NCI-H1436 (cell line): ENCODE results near the gene DOLK.

Experiments
- DNase-seq: peaks from one replicate; lab custom pipeline; 2025; lab: John Stamatoyannopoulos, UW

The DOLK gene

DNA sequence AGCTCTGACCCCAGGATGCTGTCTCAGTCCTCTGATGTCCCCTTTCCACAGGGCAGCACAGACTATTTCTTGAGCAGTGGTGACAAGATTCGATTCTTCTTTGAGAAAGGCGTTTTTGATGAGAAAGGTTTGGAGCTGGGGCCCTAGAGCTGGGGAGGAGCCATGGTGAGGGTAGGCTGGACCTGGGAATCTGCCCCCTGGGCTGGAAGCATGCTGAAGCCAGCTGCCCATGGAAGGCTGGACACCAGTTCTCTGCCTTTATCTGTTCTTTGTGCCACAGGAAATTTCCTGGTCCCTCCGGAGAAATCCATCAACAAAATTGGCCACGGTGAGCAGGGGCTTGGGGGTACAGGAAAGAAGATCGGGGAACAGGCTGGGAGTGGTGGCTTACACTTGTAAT is 13.7 kb downstream of the DOLK start:
- DNase-seq, result no peak

- no peak for DNase-seq
Observed at GRCh38 chr9:128929560-128929959, 17.8 kb downstream of the DOLK start.

DNA sequence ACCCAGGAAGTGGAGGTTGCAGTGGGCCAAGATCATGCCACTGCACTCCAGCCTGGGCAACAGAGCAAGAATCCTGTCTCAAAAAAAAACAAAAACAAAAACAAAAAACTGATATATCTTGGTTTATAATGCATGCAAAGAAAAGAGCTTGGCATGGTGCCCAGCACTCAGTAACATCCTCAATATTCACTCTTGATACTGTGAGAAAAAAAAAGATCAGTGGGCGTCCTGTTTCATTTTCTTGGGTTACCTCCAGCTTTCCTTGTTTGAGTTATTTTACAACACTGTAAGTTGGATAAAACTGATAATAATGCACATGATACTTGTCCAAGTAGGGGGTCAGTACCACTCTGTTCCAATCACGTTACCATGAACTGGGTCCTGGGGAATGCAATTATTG is 18.8 kb downstream of the DOLK start:
- DNase-seq, result no peak

DNA sequence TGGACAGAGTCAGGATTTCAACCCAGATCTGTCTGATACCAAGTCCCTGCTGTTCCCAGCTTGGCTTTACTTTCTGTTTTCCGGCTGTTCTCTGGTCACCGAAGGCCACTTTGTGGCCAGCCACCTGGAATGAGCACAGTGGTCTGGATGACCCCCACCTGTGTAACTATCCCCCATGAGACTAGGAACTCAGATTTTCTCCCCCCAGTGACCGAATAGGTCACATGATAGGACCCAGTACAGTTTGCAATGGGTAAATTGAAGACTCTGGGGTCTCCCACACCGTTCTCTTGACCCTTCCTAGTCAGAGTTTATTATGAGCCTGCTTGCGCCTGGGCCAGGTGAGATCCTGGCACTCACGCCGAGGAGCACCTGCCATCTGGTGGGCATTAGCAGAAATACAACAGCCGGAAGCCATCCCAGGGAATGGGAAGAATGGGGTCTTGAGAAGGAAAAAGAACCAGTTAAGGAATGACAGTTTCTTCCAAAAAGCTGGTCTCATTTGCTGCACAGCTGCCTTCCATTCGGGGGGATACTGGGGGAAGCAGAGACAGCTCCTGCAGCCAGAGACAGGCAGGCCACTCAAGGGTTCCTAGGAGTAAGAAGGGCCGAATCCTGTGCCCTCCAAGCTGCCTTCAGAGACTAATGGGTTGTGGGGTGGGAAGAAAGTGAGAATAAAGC is 19.5 kb downstream of the DOLK start:
- peak; percentile 50 for DNase-seq

GRCh38 chr9:128923493-128923883 is 23.9 kb downstream of the DOLK start:
- DNase-seq, result no peak

- DNase-seq, result no peak
Observed at GRCh38 chr9:128921881-128922763, 25.3 kb downstream of the DOLK start.

DNA sequence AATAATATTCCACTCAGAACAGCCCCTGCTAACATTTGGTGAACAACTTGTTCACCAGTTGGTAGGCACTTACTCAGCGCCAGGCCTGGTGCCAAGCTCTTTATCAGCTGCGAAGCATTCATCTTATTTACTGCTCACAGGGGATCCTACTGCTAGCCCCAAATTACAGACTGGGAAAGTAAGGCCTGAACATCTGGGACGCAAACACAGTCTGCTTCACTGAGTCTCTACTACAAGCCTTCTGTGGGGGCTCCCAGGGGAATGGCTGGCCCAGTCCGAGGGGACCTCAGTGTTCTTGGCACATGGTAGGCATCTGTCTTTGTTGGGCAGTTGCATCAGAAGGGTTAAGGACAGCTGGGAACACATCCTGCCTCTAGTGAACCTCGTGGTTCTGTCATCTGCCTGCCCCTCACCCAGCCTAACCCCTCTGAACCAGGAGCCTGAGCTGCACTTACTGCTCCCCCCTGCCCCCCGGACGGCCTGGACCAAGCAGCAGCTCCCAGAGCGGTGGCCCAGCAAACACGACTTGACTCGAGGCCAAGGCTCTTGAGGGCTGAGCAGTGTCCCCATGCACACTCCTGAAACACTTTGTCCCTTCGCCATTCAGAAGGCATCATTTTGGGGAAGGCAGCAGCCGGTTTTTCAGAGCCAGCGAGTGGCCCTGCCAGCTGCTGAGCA is 26.9 kb downstream of the DOLK start, which contains the start of gene PHYHD1:
PHYHD1 (plus strand) TSS at position 602 of the 678 bp plus-strand sequence. CDS start 1,342 bp downstream, outside the sequence.
- no peak for DNase-seq

DNA sequence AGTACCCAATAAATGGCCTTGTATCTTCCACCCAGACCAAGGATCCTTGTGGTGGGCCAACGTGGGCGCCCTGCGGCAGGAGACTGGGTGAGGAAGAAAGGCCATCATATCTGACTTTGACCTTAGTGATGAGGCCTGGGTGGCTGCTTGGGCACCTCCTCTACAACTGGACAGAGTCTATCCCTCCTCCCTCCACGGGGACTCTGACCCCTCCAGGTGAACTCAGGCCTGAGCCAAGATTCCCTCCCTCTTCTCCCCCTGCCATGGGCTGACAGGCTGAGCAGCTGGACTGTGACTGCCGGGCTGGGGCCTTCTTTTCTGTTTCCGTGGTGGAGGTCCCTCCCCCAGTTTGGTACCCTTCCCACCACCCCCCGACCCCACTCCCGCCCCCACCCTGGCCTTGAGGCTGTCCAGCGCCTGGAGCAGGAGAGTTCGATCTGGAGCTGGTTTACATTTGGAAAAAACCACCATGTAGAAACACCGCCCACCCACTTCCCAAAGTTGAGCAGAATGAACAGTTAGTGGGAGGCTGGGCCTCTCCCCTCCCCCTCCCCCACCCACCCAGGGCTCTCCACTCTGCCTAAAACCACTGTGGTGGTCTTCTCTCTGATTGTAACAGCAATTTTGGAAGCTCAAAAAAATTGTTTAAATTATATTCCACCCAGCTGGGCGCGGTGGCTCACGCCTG is 27.9 kb downstream of the DOLK start:
- no peak for DNase-seq

DNA sequence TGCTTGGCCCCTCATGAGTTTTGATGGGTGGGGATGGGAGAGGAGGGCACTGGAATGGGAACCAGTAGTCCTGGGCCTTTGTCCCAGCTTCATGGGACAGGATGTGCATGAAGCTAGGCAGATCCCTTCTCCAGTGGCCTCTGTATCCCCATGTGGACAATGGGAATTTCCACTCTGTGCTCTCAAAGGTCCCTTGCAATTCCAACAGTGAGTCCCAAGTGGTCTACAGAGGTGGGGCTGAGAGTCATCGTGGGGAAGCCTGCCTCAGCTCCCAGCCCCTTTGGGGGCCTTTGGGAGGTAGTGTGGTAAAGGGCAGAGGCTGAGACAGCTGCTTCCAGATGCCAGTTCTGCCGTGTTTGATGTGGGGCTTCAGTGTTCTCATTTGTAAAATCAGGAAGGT is 28.5 kb downstream of the DOLK start:
- DNase-seq, result no peak

DNA sequence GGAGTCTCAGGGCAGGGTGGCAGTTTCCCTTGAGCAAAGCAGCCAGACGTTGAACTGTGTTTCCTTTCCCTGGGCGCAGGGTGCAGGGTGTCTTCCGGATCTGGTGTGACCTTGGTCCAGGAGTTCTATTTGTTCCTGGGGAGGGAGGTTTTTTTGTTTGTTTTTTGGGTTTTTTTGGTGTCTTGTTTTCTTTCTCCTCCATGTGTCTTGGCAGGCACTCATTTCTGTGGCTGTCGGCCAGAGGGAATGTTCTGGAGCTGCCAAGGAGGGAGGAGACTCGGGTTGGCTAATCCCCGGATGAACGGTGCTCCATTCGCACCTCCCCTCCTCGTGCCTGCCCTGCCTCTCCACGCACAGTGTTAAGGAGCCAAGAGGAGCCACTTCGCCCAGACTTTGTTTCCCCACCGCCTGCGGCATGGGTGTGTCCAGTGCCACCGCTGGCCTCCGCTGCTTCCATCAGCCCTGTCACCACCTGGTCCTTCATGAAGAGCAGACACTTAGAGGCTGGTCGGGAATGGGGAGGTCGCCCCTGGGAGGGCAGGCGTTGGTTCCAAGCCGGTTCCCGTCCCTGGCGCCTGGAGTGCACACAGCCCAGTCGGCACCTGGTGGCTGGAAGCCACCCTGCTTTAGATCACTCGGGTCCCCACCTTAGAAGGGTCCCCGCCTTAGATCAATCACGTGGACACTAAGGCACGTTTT is 30.1 kb downstream of the DOLK start:
- DNase-seq, result no peak

- DNase-seq, result no peak
Observed at GRCh38 chr9:128916745-128917144, 30.7 kb downstream of the DOLK start.

DNA sequence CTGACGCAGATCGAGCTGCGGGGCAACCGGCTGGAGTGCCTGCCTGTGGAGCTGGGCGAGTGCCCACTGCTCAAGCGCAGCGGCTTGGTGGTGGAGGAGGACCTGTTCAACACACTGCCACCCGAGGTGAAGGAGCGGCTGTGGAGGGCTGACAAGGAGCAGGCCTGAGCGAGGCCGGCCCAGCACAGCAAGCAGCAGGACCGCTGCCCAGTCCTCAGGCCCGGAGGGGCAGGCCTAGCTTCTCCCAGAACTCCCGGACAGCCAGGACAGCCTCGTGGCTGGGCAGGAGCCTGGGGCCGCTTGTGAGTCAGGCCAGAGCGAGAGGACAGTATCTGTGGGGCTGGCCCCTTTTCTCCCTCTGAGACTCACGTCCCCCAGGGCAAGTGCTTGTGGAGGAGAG is 31.2 kb downstream of the DOLK start:
- no peak for DNase-seq

DNA sequence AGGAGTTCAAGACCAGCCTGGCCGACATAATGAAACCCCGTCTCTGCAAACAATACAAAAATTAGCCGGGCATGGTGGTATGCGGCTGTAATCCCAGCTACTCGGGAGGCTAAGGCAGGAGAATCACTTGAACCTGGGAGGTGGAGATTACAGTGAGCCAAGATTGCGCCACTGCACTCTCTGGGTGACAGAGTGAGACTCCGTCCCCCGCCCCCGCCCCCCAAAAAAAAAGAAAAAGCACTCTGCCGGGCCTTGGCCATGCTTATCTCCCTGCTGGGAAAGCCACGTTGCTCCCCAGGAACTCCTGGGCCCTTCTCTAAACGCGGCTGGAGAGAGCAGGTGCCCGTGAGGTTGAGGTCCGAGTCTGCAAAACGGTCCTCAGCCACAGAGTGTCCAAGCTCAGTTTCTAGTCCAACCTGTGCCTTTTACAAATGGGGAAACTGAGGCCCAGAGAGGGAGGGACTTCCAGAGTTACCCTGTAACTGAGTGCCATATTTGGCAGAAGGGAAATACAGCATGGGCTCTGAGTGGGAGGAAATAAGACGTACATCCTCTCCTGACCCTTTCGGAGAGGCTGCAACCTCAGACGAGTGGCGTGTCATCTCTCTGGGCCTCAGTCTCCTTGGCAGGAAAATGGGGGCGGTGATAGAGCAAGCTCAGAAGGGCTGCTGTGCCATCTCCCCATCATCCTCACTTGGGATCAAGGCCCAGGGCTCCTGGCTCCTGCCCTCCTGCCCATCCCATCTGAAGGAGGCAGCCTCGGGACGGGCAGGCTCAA is 33.2 kb downstream of the DOLK start:
- no peak for DNase-seq

- DNase-seq, result no peak
Observed at GRCh38 chr9:128913048-128913900, 34.1 kb downstream of the DOLK start.

GRCh38 chr9:128912270-128912853 is 35.0 kb downstream of the DOLK start:
- no peak for DNase-seq

DNA sequence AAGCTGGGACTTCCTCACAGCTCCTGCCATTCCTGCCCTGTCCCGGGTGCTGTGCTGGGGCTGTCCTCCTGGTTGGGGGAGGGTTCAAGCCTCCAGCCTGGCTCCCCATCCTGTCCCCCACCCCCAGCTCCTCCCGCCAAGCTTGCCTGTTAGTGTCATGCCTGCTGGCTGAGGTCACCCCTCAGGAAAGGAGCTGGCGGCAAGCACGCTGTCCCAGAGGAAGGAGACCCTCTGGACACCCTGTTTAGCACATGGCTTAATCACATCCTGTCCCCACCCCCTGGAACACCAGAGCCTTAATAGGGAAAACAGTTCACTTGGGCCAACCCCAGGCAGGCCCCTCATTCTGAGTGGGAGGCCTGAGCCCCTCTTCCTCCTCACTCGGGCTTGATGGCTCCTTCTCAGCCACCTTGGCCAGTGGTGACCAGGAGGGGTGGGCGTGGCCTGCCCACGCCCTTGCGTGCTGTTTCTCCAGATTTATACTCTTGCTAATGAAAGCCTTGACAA is 35.8 kb downstream of the DOLK start:
- no peak for DNase-seq

DNA sequence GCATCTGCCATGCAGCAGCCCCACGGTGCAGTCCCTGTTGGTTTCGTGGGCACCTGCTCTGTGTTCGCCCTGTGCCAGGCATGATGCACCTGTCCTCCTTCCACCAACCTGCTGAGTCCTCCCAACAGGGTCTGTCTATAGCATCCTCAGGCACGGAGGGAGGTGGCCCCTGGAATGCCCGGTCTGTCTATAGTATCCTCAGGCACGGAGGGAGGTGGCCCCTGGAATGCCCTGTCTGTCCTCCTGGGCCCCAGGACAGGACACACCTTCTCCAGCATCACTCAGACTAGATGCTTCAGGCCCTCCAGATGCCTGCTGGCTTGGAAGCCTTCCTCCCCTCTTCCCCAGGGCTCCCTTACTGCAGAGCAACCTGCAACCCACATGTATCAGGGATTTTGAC is 36.5 kb downstream of the DOLK start:
- no peak for DNase-seq

DNA sequence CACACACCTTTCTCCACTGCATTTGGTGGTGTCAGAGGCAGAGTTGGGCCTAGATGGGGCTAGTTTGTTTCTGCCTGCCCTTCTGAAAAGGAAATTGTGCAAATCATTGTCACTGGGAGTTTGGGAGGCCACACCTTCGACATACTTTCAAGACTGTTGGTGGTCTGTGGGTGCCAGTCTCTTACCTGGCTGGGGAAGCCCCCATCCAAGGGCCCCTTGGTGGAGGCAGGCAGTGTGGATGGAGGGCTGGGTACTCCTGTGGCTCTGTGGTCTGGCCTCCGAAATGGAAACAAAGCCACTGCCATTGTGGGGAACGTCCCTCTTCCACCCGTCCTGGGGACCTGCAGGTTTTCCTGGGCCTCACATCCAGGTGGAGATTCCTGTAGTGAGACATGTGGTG is 37.5 kb downstream of the DOLK start:
- no peak for DNase-seq

GRCh38 chr9:128908372-128908771 is 39.0 kb downstream of the DOLK start:
- no peak for DNase-seq
